Head of caudate nucleus (tissue), 42 donors: ENCODE data around the gene APLP1.

ENCODE experiments used
- DNase-seq, 42 donors: peaks; one replicate each; pipeline versions ENCODE4 v3.0.0 to v3.0.0-alpha.2; 2020 to 2021; ENCODE audit warnings: mixed read lengths in 7 of 42
- intact Hi-C: fragments of 100-400 bp; cut with DNase I; formaldehyde crosslinking; loops from one replicate; pipeline ENCODE4 v1.15.0; 2022

Gene APLP1

GRCh38 chr19:35921012-35921411 lies 52.6 kb downstream of the APLP1 start:
- no peak for DNase-seq
- intact Hi-C loops = no loop called here

DNA sequence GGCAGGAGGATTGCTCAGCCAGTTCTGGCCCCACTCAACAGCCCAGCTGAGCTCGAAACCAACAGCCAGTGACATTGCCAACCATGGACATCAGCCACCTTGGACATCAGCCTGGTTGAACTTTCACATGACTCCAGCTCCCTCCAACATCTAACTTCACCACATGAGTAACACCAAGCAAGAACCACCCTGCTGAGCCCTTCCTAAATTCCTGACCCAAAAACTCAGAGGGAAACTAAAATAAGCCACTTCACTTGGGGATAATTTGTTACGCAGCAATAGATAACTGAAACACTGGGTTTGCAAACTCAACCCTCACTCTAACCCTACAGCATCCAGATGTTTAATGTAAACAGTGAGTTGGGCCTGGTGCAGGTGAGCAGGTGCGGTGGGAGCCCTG lies 57.1 kb downstream of the APLP1 start:
- no peak for DNase-seq
- intact Hi-C loops = no loop called here

DNA sequence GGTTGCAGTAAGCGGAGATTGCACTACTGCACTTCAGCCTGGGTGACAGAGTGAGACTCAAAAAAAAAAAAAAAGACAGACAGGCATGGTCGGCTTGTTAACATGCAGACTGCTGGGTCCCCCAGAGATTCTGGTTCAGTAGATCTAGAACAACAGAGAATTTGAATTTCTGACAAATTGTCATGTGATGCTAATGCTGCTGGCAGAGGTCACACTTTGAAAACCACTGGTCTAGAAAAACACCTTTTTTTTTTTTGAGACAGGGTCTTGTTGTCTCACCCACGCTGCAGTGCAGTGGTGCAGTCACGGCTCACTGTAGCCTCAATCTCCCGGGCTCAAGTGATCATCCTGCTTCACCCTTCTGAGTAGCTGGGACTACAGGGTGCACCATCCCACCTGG lies 60.1 kb downstream of the APLP1 start:
- no peak for DNase-seq
- intact Hi-C loops = no loop called here
